ENCODE measurements around the gene GPR137C.
"Not testable (repeated sequence)": the region's sequence is repeated elsewhere in the genome, so short reads cannot be mapped to it uniquely, and the experiment has no call there.

The GPR137C gene

GRCh38 chr14:52552063-52552988, at the start of gene GPR137C, which contains the start of gene TXNDC16:
GPR137C (plus strand) TSS chr14:52552836; CDS start chr14:52553148, 312 bp downstream.
TXNDC16 (minus strand) TSS chr14:52552505; CDS start chr14:52543557, 8,948 bp downstream.
- DNase-seq, result peak; percentile 100

DNA sequence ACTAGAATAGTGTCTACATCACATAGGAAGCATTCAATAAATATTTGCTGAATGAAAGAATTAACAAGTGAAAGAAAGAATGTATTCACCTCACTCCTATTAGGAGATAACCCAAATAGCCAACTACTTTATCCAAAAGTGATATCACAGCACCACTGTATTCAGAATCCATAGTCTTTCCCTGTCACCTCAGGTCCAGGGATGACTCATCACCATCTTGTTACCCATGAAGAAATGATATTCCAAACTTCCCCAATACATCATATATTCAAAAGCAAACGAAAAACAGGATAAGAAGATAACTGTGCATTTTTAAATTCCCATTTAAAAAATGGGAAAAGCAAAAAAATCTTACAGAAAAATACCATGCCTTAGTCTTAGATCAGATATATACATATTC, 39.4 kb upstream of the GPR137C start:
- no peak for DNase-seq

- no peak for DNase-seq
Observed at GRCh38 chr14:52514046-52514811, 38.4 kb upstream of the GPR137C start.

DNA sequence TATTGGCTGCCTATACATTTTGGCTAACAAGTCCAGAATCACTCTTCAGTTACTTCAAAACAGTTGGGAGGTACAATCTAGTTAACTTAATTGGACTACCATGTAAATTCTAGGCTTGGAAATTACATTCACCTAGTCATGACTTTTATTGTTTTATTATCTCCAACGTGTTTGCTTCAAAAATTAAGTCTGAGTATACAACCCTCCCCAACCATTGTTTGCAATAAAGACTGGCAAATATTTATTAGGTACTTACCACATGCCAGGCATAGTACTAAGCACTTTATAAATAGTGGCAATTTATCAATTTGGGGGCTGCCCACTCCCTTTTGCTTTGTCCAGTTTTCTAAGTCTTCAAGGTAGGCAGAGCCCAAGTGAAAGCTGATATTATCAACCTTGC, 30.6 kb upstream of the GPR137C start:
- no peak for DNase-seq

- DNase-seq, result no peak
Observed at GRCh38 chr14:52522581-52523345, 29.9 kb upstream of the GPR137C start.

- no peak for DNase-seq
Observed at GRCh38 chr14:52527052-52527451, 25.6 kb upstream of the GPR137C start.

DNA sequence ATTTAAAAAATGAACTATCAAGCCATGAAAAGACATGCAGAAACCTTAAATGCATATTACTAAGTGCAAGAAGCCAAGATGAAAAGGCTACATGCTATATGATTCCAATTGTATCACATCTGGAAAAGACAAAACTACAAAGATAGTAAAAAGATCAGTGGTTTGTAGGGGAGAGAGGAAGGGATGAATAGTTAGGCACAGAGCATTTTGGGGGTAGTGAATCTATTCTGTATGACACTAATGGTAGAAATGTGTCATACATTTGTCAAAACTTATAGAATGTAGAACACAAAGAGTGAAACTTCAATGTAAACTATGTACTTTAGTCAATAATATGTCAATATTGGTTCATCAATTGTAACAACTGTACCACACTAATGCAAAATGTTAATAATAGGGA, 21.2 kb upstream of the GPR137C start:
- DNase-seq, result no peak

GRCh38 chr14:52536269-52536668, 16.4 kb upstream of the GPR137C start:
- DNase-seq, result no peak

GRCh38 chr14:52538623-52539022, 14.0 kb upstream of the GPR137C start:
- DNase-seq, result no peak

DNA sequence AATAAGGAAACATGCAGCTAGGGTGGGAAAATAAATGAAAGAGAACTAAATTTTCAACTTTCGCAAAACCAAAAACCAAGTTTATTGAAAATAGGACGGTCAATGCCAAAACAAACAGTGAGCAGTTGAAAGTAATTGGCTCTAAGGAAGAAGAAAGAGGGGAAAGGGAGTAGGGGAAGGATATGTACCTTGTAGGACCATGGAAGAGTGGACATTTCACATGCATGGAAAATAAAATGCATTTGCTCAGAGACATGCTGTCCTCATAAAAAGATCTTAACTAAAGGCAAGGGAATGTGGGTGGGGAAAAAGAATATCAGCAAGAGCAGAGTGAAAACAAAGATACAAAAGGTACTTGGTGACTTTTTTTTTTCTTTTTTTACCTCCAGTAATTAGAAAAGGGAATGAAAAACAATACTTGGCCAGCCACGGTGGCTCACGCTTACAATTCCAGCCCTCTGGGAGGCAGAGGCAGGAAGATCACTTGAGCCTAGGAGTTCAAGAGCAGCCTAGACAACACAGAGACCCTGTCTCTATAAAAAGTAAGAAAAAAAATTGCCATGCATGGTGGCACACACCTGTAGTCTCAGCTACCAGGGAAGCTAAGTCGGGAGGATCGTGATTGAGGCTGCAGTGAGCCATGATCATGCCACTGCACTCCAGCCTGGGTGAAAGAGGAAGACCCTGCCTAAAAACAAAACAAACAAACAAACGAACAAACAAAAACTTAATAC, 6.9 kb upstream of the GPR137C start:
- DNase-seq, result no peak

DNA sequence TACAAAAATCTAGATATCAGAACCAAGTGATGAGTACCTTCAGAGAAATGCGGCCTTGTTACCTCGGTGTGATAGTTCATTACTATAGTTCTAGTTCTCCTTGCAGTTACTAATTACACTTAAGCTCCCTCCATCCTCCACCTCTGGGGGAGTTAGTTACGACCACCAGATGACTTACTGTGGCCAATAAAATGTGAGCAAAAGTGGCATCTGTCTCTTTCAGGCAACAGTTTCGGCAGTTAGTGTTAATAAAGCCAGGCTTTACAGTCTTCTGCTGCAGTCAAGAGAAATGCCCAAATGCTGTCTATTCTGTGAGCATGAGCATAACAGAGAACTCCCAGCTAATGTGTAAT, 6.3 kb upstream of the GPR137C start:
- no peak for DNase-seq

DNA sequence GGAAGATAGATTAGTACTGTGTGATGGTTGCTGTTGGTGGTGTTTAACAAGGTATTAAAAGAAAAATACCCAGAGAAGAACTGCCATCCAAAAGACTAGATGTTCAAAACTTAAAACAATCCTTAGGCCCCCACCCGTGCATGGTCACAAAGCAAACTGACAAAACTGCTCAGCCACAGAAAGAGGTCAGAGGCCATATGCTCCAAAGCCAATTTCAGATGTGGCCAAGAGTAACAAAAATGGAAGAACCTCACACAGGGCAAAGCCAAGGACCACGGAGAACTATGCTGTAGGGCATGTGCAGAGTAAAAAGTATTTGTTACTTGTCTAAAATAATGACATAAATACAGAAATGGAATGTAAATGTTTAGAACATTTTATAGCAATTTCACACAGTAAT, 5.6 kb upstream of the GPR137C start:
- DNase-seq, result no peak

- DNase-seq, result no peak
Observed at GRCh38 chr14:52547526-52547925, 5.1 kb upstream of the GPR137C start.

GRCh38 chr14:52550661-52551060, 2.0 kb upstream of the GPR137C start:
- no peak for DNase-seq

DNA sequence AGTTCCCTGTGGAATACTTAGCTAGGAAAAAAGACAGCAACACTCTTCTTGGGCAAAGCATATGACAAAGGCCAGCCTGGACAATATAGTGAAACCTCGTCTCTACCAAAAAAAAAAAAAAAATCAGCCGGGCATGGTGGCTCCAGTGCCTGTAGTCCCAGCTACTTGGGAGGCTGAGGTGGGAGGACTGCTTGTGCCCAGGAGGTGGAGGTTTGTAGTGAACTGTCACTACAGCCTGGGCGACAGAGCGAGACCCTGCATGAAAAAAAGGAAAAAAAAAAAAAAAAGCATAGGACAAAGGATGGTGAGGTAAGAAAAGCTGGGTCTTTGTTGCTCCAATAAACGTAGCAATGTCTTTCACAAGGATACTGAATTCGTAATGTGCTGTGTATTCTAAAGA, 1.4 kb upstream of the GPR137C start:
- DNase-seq, result no peak

DNA sequence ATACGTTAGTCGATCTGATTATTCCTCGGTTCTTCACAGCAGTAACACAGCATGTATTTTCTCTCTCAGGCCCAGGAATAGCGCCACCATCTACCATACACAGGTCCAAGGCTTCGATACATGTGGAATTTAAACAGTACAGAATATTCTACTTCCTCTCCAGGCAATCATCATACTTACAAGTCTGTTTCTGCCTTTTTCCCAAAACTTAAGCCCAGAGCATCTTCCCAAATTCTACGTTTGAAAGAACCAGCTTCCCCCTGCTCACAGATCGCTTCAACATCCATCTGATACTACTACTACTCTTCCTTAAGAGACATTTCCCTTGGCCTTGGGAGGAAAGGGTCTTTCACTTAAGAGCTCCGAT, 957 bp upstream of the GPR137C start:
- peak; percentile 70 for DNase-seq

DNA sequence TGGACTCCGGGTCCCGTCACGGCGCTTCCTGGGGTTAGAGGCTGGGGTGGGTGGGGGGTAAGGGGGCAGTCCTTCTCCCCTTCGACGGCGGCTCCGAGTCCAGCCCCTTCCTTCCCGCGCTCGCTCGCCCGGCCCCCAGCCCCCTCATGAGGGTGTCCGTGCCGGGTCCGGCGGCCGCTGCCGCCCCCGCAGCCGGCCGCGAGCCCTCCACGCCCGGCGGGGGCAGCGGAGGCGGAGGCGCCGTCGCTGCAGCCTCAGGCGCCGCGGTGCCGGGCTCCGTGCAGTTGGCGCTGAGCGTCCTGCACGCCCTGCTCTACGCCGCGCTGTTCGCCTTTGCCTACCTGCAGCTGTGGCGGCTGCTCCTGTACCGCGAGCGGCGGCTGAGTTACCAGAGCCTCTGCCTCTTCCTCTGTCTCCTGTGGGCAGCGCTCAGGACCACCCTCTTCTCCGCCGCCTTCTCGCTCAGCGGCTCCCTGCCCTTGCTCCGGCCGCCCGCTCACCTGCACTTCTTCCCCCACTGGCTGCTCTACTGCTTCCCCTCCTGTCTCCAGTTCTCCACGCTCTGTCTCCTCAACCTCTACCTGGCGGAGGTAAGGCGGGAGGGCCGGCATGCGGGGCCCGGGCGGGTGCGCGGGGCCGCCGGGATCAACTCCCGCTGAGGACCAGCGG, 500 bp downstream of the GPR137C start:
- DNase-seq, result peak; percentile 57

DNA sequence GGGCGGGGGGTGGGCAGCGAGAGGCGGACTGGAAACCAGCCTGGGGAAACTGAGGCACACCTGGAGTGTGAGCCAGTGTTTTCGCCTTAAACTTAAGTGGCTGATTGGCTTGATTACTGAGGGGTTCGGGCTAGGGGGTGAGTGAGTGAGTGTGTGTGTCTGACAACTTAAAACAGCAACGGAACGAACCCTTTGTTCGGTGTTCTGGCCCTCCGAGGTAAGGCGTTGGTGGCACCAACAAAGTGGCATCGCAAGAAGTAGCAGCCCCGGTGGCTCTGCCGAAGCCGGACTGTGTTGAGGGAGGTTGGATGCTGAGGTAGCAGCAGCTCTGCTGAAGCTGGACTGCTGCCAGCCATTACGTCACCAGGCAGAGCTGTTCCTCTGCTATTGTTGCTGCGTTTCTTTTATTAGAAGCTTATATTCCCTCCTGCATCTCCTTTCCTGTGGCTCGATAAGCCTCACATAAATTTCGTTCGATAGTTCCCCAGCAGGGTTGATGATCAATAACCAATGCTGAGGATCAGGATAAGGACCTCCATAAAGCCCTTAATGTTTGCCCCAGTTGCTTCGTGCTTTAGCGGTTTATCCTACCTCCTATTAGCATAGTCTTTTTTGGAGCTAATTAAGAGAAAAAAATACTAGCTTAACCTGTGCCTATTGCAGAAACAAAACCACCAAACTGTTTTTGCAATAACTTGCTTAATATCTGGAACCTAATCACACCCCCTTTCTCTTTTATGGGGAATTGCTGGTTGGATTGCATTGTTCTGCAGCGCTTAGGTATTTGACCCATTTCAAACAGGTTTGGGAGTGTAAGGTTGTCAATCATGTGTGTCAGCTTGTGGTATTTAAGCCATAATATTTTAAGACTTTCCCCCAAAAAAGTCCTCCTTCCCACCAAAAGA, 1.3 kb downstream of the GPR137C start:
- peak; percentile 98 for DNase-seq

DNA sequence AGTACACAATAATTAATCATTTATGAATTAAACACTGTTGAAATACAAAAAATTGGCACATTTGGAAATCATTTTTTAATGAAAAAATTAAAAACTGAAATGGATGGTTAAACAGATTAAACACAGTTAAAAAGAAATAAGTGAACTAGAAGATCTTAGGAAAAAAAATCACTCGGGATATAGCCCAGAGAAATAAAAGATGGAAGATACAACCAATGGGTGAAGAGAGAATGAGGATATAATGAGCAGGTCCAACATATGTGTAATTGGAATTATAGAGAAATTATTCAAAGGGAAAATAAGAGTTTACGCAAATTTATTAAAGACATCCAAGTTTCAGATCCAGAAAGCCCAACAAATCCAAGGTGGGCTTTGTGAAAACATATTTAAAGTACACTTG, 6.1 kb downstream of the GPR137C start:
- DNase-seq, result no peak

DNA sequence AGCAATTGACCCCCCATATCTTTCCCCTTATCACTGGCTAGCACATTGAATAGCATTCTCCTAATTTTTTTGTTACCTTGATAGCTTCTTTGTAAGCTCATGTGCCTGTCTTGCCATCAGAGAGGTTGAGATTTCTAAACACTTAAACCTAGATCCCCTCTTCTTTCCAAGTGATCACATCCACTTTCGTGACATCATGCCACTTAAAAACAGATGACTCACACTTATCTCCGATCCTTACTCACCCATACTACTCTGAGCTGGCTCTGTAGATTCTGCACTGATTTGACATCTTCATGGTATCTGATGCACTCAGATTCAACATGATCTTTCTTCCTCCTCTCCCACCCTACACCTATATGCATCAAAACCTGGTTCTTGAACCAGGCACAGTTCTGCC, 10.5 kb downstream of the GPR137C start:
- DNase-seq, result no peak

- not testable (repeated sequence) for DNase-seq
Observed at GRCh38 chr14:52568454-52568853, 15.8 kb downstream of the GPR137C start.
